K562 (cell line): ENCODE results near the gene MN1. TPM values are rescaled to one million over a fixed set of nuclear protein-coding genes. Genes with fewer than 3 reads are reported as not detected.
A peak's percentile ranks its signal among the peaks of the same experiment; 100 is the strongest.

Source experiments
- ADNP ChIP-seq: fragments of 200-800 bp; sonication (Bioruptor generic); IDR thresholded peaks from 2 replicates; pipeline ENCODE4 v1.6.1; 2016; ENCODE audit warnings: missing genetic modification characterization, missing compliant biosample characterization
- ATF4 ChIP-seq: fragments of 450-650 bp; formaldehyde crosslinking; IDR thresholded peaks from 2 replicates; pipeline ENCODE4 v1.4.0; 2022; ENCODE audit warnings: mild to moderate bottlenecking, moderate library complexity
- BCOR ChIP-seq: fragments of 450-650 bp; IDR thresholded peaks from 2 replicates; pipeline ENCODE4 v1.6.1; 2016
- CCNT2 ChIP-seq: IDR thresholded peaks from 2 replicates; pipeline ENCODE4 v1.6.1; 2011; ENCODE audit warnings: borderline replicate concordance, low read depth, mild to moderate bottlenecking, moderate library complexity, mixed read lengths, low read length; ENCODE audit not compliant: insufficient read length; ENCODE audit errors: extremely low read depth
- ETV6 ChIP-seq, 3 experiments: fragments of 150-350 bp in 1 of 3; sonication (generic) in 1 of 3; formaldehyde crosslinking in 1 of 3; IDR thresholded peaks; 2 replicates each; pipeline versions ENCODE4 v1.6.1 to v1.8.0; 2014 to 2022; ENCODE audit warnings: borderline replicate concordance in 2 of 3, low read depth in 2 of 3, antibody characterized with exemption in 1 of 3, low read length in 1 of 3, mild to moderate bottlenecking in 1 of 3, missing genetic modification reagents in 1 of 3
- JUND ChIP-seq, 2 experiments: IDR thresholded peaks; 2 replicates in 1 of 2; 3 replicates in 1 of 2; pipeline ENCODE4 v1.6.1; 2011; ENCODE audit warnings: borderline replicate concordance in 2 of 2, low read depth in 2 of 2, low read length in 2 of 2, improper control_type of control experiment in 1 of 2, missing biosample characterization in 1 of 2, missing genetic modification characterization in 1 of 2, missing genetic modification reagents in 1 of 2
- MAZ ChIP-seq, 2 experiments: fragments of 450-650 bp in 1 of 2; sonication (generic) in 1 of 2; formaldehyde crosslinking; IDR thresholded peaks in 1 of 2; conservative IDR thresholded peaks in 1 of 2; 2 replicates each; pipeline versions ENCODE4 v1.4.0 to v1.5.0; 2020; ENCODE audit warnings: mild to moderate bottlenecking in 1 of 2, missing genetic modification reagents in 1 of 2
- SUPT5H ChIP-seq: fragments of 450-650 bp; IDR thresholded peaks from 2 replicates; pipeline ENCODE4 v1.6.1; 2016
- ZKSCAN8 ChIP-seq: fragments of 200-800 bp; sonication (Bioruptor generic); IDR thresholded peaks from 2 replicates; pipeline ENCODE4 v1.6.1; 2016; ENCODE audit warnings: missing genetic modification characterization, missing compliant biosample characterization
- ZNF398 ChIP-seq: fragments of 250-450 bp; sonication (Bioruptor Pico); IDR thresholded peaks from 2 replicates; pipeline ENCODE4 v1.8.0; 2021; ENCODE audit warnings: moderate library complexity, mild to moderate bottlenecking, inconsistent platforms
- ZNF76 ChIP-seq: fragments of 250-450 bp; sonication (Bioruptor Pico); IDR thresholded peaks from 2 replicates; pipeline ENCODE4 v1.4.0; 2020; ENCODE audit warnings: mild to moderate bottlenecking, moderate library complexity, borderline replicate concordance
- polyA plus RNA-seq, 8 experiments: library from polyadenylated mRNA; depleted of rRNA in 4 of 8; stranded (reverse) in 5 of 8; unstranded in 3 of 8; fragments of >200 nt; fragmentation: Nextera tagmentation in 2 of 8; fragmentation: Illumina TruSeq in 1 of 8; extraction: Ambion mirVana in 2 of 8; extraction: Trizol in 1 of 8; gene quantifications; 2 replicates each; pipeline versions ENCODE4 v1.2.1 to v1.2.3, GENCODE V29; 2011 to 2014; ENCODE audit warnings: inconsistent platforms in 1 of 8, missing spikeins in 1 of 8
- total RNA-seq, 7 experiments: library from RNA; depleted of rRNA in 6 of 7; stranded (reverse); fragments of >200 nt in 6 of 7; fragmentation: Illumina TruSeq in 2 of 7; extraction: Trizol in 2 of 7; gene quantifications; 2 replicates each; pipeline versions ENCODE4 v1.2.1 to v1.2.3, GENCODE V29; 2011 to 2021; ENCODE audit warnings: low replicate concordance in 1 of 7
- TF ChIP-seq, protein P1 (sequence below): fragments of 450-650 bp; IDR thresholded peaks from 2 replicates; pipeline ENCODE4 v1.6.1; 2018; ENCODE audit not compliant: partially characterized antibody
- TF ChIP-seq, protein P2 (sequence below), 2 experiments: fragments of 450-650 bp; conservative IDR thresholded peaks; 2 replicates each; pipeline ENCODE4 v1.6.1; 2017; ENCODE audit warnings: mild to moderate bottlenecking in 2 of 2, moderate library complexity in 2 of 2
- TF ChIP-seq, protein P3 (sequence below): fragments of 250-450 bp; sonication (Bioruptor Pico); IDR thresholded peaks from 2 replicates; pipeline ENCODE4 v1.4.0; 2020

Gene MN1
- total and polyA plus RNA-seq, 9 of the 15 experiments (the other 6 are each of a cell fraction or from before 2014, with no cell fraction given): under 0.01 to 0.05 (median 0.03) TPM; not detected in 5

GRCh38 chr22:27718186-27719035 is 83.1 kb downstream of the MN1 start (continued):
- TF ChIP-seq, protein P1, sequence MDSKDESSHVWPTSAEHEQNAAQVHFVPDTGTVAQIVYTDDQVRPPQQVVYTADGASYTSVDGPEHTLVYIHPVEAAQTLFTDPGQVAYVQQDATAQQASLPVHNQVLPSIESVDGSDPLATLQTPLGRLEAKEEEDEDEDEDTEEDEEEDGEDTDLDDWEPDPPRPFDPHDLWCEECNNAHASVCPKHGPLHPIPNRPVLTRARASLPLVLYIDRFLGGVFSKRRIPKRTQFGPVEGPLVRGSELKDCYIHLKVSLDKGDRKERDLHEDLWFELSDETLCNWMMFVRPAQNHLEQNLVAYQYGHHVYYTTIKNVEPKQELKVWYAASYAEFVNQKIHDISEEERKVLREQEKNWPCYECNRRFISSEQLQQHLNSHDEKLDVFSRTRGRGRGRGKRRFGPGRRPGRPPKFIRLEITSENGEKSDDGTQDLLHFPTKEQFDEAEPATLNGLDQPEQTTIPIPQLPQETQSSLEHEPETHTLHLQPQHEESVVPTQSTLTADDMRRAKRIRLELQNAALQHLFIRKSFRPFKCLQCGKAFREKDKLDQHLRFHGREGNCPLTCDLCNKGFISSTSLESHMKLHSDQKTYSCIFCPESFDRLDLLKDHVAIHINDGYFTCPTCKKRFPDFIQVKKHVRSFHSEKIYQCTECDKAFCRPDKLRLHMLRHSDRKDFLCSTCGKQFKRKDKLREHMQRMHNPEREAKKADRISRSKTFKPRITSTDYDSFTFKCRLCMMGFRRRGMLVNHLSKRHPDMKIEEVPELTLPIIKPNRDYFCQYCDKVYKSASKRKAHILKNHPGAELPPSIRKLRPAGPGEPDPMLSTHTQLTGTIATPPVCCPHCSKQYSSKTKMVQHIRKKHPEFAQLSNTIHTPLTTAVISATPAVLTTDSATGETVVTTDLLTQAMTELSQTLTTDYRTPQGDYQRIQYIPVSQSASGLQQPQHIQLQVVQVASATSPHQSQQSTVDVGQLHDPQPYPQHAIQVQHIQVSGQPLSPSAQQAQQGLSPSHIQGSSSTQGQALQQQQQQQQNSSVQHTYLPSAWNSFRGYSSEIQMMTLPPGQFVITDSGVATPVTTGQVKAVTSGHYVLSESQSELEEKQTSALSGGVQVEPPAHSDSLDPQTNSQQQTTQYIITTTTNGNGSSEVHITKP: peak; percentile 56
- TF ChIP-seq ATF4 (CRISPR knock-in tag) (no peak), ETV6 (IDR thresholded peaks at IDR 0.05; ENCODE audit: borderline replicate concordance in 1 of 2, low read depth in 2 of 2, low read length in 1 of 2) (no peak), ETV6 (CRISPR knock-in tag; IDR thresholded peaks at IDR 0.05; ENCODE audit: borderline replicate concordance) (no peak), ZNF398 (no peak), MAZ (CRISPR knock-in tag; conservative IDR thresholded peaks at IDR 0.05 in 1 of 2, IDR thresholded peaks at IDR 0.05 in 1 of 2) (peak; percentile 29 to 53; a peak in 1 of 4 replicates), ZKSCAN8 (CRISPR knock-in tag) (no peak), CCNT2 (peak; percentile 32), JUND (IDR thresholded peaks at IDR 0.05; ENCODE audit: borderline replicate concordance, low read depth, low read length) (peak; percentile 98), JUND (tag; IDR thresholded peaks at IDR 0.05; ENCODE audit: borderline replicate concordance, low read depth, low read length) (peak; percentile 98), ADNP (no peak), BCOR (peak; percentile 73), ZNF76 (CRISPR knock-in tag) (no peak), SUPT5H (no peak)
- TF ChIP-seq, protein P2, sequence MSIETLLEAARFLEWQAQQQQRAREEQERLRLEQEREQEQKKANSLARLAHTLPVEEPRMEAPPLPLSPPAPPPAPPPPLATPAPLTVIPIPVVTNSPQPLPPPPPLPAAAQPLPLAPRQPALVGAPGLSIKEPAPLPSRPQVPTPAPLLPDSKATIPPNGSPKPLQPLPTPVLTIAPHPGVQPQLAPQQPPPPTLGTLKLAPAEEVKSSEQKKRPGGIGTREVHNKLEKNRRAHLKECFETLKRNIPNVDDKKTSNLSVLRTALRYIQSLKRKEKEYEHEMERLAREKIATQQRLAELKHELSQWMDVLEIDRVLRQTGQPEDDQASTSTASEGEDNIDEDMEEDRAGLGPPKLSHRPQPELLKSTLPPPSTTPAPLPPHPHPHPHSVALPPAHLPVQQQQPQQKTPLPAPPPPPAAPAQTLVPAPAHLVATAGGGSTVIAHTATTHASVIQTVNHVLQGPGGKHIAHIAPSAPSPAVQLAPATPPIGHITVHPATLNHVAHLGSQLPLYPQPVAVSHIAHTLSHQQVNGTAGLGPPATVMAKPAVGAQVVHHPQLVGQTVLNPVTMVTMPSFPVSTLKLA (conservative IDR thresholded peaks at IDR 0.05): peak in 1 of 2 experiments; percentile 42; a peak in 1 of 4 replicates
- TF ChIP-seq, protein P3, sequence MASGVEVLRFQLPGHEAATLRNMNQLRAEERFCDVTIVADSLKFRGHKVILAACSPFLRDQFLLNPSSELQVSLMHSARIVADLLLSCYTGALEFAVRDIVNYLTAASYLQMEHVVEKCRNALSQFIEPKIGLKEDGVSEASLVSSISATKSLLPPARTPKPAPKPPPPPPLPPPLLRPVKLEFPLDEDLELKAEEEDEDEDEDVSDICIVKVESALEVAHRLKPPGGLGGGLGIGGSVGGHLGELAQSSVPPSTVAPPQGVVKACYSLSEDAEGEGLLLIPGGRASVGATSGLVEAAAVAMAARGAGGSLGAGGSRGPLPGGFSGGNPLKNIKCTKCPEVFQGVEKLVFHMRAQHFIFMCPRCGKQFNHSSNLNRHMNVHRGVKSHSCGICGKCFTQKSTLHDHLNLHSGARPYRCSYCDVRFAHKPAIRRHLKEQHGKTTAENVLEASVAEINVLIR (CRISPR knock-in tag): no peak
